ENCODE measurements around the gene ZNF37A.
"Not testable (repeated sequence)": the region's sequence is repeated elsewhere in the genome, so short reads cannot be mapped to it uniquely, and the experiment has no call there.

DNA sequence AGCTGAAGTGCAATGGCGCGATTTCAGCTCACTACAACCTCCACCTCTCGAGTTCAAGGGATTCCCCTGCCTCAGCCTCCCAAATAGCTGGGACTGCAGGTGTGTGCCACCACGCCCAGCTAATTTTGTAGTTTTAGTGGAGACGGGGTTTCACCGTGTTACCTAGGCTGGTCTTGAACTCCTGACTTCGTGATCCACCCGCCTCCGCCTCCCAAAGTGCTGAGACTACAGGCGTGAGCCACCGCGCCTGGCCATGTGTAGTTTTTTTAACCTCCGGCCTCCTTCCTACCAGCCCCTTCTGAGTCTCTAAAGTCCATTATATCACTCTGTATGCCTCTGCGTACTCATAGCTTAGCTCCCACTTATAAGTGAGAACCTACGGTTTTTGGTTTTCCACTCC is 819 bp upstream of the ZNF37A start:
- TF ChIP-seq, protein P1, sequence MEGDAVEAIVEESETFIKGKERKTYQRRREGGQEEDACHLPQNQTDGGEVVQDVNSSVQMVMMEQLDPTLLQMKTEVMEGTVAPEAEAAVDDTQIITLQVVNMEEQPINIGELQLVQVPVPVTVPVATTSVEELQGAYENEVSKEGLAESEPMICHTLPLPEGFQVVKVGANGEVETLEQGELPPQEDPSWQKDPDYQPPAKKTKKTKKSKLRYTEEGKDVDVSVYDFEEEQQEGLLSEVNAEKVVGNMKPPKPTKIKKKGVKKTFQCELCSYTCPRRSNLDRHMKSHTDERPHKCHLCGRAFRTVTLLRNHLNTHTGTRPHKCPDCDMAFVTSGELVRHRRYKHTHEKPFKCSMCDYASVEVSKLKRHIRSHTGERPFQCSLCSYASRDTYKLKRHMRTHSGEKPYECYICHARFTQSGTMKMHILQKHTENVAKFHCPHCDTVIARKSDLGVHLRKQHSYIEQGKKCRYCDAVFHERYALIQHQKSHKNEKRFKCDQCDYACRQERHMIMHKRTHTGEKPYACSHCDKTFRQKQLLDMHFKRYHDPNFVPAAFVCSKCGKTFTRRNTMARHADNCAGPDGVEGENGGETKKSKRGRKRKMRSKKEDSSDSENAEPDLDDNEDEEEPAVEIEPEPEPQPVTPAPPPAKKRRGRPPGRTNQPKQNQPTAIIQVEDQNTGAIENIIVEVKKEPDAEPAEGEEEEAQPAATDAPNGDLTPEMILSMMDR (conservative IDR thresholded peaks at IDR 0.05; ENCODE audit: low read length) = not testable (repeated sequence)
- not testable (repeated sequence) for TF ChIP-seq EZH2phosphoT487 (IDR thresholded peaks at IDR 0.05; ENCODE audit: borderline replicate concordance)
